ENCODE results near the gene WNT9B.

DNA sequence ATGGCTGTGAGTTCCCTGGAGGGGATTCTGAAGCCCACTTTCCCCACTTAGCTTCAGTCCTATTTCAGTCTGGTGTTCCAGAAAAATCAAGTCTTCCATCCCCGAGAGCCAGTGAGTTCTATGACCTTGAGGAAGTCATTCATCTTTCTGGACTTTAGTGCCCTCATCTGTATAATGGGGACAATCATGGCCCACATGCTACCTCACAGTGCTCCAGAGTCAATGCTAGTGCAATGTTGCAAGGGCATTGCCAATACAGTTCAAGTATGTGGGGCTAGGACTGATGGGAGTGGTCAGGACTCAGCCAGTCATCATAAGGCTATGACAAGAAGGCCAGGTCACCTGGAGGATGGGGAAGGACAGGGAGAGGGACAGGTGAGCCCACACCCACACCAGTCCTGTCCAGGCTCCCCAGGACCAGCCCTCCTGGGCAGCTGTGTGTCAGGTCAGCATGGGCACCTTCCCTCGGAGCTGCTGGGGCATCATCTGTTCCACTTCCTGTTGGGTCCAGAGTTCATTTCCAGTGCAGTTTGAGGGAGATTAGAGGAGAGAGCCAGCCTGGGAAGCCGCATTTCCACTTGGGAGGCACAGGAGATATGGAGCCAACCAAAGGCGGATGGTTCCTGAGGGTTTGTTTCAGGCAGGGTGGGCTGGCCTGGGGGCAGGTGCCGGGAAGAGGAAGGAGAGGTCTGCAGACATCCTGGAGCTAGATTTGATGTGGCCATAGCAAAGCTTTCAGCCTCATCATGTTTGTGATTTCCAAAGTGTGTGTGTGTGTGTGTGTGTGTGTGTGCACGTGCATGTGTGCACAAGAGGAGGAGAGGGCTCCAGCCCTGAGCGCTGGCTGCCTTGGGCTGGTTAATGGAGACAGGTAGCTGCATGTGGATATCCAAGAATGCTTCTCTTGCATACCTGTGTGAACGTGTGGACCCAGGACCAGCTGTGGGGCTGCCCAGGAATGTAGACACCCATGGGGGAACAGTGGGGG is 3.9 kb upstream of the WNT9B start:
- TF ChIP-seq, protein P1, sequence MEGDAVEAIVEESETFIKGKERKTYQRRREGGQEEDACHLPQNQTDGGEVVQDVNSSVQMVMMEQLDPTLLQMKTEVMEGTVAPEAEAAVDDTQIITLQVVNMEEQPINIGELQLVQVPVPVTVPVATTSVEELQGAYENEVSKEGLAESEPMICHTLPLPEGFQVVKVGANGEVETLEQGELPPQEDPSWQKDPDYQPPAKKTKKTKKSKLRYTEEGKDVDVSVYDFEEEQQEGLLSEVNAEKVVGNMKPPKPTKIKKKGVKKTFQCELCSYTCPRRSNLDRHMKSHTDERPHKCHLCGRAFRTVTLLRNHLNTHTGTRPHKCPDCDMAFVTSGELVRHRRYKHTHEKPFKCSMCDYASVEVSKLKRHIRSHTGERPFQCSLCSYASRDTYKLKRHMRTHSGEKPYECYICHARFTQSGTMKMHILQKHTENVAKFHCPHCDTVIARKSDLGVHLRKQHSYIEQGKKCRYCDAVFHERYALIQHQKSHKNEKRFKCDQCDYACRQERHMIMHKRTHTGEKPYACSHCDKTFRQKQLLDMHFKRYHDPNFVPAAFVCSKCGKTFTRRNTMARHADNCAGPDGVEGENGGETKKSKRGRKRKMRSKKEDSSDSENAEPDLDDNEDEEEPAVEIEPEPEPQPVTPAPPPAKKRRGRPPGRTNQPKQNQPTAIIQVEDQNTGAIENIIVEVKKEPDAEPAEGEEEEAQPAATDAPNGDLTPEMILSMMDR (IDR thresholded peaks at IDR 0.05) = no peak
- TF ChIP-seq EZH2phosphoT487 (IDR thresholded peaks at IDR 0.05) = no peak
